ENCODE measurements around the gene PARD3B. TPM values are rescaled to one million over a fixed set of nuclear protein-coding genes. Genes with fewer than 3 reads are reported as not detected.

PARD3B gene
- total and polyA plus RNA-seq, 8 donors = 18.5 to 24.6 (median 21.1) TPM

DNA sequence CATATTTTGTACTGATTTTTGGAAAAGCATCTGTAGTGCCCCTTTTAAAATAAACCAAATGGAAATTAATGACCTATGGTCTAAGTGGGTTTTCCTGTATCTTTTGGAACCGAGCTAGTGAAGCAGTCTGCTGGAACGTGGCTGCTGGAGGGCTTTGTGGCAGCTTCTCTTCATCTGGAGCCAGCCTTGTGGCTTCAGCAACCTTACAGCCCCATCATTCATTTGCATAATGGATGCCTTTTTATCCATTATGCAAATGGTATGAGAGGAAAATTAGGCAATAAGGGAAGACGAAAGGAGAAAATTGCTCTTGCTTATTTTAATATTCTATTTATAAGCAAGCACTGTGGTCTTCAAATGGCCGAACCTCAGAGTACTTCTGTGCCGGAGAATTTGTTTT is 421.0 kb downstream of the PARD3B start:
- H3K4me3 ChIP-seq = no peak overlapping the region
- no peaks in the 10 kb centered on the region for H3K4me1 ChIP-seq
- TF ChIP-seq, protein P1, sequence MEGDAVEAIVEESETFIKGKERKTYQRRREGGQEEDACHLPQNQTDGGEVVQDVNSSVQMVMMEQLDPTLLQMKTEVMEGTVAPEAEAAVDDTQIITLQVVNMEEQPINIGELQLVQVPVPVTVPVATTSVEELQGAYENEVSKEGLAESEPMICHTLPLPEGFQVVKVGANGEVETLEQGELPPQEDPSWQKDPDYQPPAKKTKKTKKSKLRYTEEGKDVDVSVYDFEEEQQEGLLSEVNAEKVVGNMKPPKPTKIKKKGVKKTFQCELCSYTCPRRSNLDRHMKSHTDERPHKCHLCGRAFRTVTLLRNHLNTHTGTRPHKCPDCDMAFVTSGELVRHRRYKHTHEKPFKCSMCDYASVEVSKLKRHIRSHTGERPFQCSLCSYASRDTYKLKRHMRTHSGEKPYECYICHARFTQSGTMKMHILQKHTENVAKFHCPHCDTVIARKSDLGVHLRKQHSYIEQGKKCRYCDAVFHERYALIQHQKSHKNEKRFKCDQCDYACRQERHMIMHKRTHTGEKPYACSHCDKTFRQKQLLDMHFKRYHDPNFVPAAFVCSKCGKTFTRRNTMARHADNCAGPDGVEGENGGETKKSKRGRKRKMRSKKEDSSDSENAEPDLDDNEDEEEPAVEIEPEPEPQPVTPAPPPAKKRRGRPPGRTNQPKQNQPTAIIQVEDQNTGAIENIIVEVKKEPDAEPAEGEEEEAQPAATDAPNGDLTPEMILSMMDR (IDR thresholded peaks at IDR 0.05) = no peak
- H3K27me3 ChIP-seq = no peaks in the 10 kb centered on the region
- no peaks in the 10 kb centered on the region for H3K9me3 ChIP-seq
- no peak for DNase-seq
- no peak for ATAC-seq
- H3K36me3 ChIP-seq = no peaks in the 10 kb centered on the region
- H3K27ac ChIP-seq = no peak overlapping the region
- intact Hi-C loops (cut with DNase I) = no loop called here

DNA sequence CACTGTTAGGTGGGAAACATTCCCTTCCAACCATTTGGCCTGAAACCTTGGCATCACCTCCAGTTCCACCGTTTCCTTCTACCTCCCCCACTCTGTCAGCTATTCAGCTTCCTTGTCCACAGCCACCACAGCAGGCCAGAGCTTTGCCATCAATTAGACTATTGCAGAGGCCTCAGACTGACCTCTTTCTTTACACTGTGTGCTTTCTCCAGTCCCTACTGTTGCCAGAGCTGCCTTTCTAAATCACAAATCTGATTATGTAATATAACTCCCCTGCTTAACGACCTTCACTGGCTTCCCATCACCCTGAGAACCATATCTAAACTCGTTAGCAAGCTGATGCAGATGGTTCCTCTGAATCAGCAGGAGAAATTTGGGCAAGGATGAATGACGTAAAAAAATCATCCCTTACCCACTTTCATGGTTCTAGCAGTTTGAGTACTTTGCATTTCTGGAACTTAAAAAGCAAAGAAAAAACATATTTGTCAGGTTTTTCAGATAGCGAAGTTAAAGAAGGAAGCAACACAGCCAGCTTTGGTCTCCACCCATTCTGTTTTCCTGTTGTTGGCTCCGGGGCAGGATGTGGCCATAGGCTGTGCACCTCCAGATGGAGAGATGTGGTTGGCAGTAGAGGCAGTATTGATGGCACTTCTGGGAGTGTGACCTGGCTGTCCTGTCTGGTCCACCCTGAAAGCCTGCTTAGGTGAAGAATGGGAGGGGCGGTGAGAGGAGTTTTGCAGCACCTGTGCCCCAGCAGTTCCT is 422.1 kb downstream of the PARD3B start:
- intact Hi-C loops (cut with DNase I) = no loop called here
- Histone ChIP-seq H3K4me3 (no peak overlapping the region), H3K9me3 (no peaks in the 10 kb centered on the region), H3K27me3 (no peaks in the 10 kb centered on the region), H3K27ac (no peak overlapping the region), H3K36me3 (no peaks in the 10 kb centered on the region), H3K4me1 (no peaks in the 10 kb centered on the region)
- TF ChIP-seq, protein P1 (IDR thresholded peaks at IDR 0.05) = no peak
- DNase-seq (no peak), ATAC-seq (no peak)

DNA sequence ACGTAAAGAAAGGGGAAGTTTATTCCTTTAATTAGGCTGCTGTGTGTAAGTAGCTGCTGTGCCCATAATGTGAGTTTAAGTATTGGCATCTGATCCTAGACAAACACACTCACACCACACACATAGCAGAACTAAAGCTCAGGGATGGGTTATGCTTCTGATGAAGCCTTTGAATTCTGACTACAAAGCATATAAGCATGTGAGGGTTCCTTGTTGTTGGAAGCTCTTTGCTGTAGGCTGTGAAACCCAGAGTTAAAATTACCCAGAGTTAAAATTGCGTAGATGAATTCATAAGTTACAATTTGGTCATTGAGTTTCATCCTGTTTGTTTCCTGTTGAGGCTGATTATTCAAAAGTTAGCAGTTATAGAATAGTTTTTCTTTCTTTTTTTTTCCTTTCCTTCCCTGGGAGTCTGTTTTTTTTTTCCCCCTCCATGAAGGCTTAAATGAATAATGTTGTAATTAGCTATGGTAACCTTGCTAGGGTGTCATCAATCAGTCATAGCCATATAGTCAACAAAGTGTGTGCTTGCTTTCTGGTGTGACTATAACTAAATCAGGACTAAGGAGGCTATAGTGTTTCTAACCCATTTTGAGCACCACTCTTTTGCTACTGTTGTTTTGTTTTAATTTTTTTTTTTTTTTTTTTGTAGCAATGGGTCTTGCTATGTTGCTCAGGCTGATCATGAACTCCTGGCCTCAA is 426.1 kb downstream of the PARD3B start:
- Histone ChIP-seq H3K27ac (no peak overlapping the region), H3K27me3 (no peaks in the 10 kb centered on the region), H3K36me3 (no peaks in the 10 kb centered on the region), H3K9me3 (no peaks in the 10 kb centered on the region), H3K4me3 (no peak overlapping the region), H3K4me1 (peaks cover 0 to 2% of the 10 kb centered on the region in 2 donors)
- intact Hi-C loops (cut with DNase I) = no loop called here
- no peak for ATAC-seq
- no peak for DNase-seq
- TF ChIP-seq, protein P1 (IDR thresholded peaks at IDR 0.05) = no peak

DNA sequence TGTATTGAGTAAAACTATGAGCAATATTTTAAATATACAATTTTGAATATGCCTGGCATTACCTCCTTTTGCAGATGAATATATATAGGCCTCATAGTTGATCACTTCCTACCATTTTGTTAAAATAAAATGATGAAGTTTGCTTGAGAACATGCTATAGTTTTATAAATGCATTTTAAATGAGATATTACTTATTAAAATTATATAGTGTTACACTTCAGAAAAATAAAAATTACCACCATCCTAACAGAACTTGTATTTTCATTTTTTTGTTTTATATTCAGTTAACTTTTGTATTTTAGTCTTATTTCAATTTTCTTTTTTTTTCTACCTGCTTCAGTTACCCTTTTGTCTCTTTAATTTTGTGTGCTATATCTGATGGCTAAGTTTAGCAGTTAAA is 426.9 kb downstream of the PARD3B start:
- TF ChIP-seq, protein P1 (IDR thresholded peaks at IDR 0.05) = no peak
- Histone ChIP-seq H3K36me3 (no peaks in the 10 kb centered on the region), H3K4me3 (no peak overlapping the region), H3K27me3 (no peaks in the 10 kb centered on the region), H3K4me1 (peaks cover 0 to 2% of the 10 kb centered on the region in 2 donors), H3K9me3 (no peaks in the 10 kb centered on the region), H3K27ac (no peak overlapping the region)
- DNase-seq (no peak), ATAC-seq (no peak)
- intact Hi-C loops (cut with DNase I) = no loop called here

- DNase-seq = no peak
- peaks cover 0 to 2% of the 10 kb centered on the region in 2 donors for H3K4me1 ChIP-seq
- H3K36me3 ChIP-seq = no peaks in the 10 kb centered on the region
- intact Hi-C loops (cut with DNase I) = no loop called here
- TF ChIP-seq, protein P1 (IDR thresholded peaks at IDR 0.05) = no peak
- H3K4me3 ChIP-seq = no peak overlapping the region
- no peaks in the 10 kb centered on the region for H3K27me3 ChIP-seq
- no peak overlapping the region for H3K27ac ChIP-seq
- H3K9me3 ChIP-seq = no peaks in the 10 kb centered on the region
- no peak for ATAC-seq
Measured at GRCh38 chr2:204972606-204973336, 427.5 kb downstream of the PARD3B start.
